SK-N-SH (cell line): ENCODE measurements around the gene TUBA8.

Experiments used
- CTCF ChIP-seq: fragments of 200-600 bp; sonication (generic); IDR thresholded peaks from 2 replicates; pipeline ENCODE4 v1.6.1; 2017; ENCODE audit warnings: antibody characterized with exemption, mild to moderate bottlenecking, moderate library complexity
- EP300 ChIP-seq, 2 experiments: IDR thresholded peaks; 2 replicates each; pipeline versions ENCODE4 v1.4.0 to v1.6.1; 2012; ENCODE audit warnings: borderline replicate concordance in 1 of 2, low read depth in 1 of 2, low read length in 1 of 2
- POLR2AphosphoS5 ChIP-seq: IDR thresholded peaks from 2 replicates; pipeline ENCODE4 v1.6.1; 2012; ENCODE audit warnings: low read depth, low read length
- RAD21 ChIP-seq: IDR thresholded peaks from 2 replicates; pipeline ENCODE4 v1.6.1; 2012; ENCODE audit warnings: mild to moderate bottlenecking, low read length
- TEAD4 ChIP-seq: IDR thresholded peaks from 2 replicates; pipeline ENCODE4 v1.4.0; 2012; ENCODE audit warnings: mild to moderate bottlenecking, borderline replicate concordance; ENCODE audit not compliant: insufficient read depth
- TF ChIP-seq, protein P1 (sequence below): IDR thresholded peaks from 2 replicates; pipeline ENCODE4; 2012
- TF ChIP-seq, protein P2 (sequence below): IDR thresholded peaks from 2 replicates; pipeline ENCODE4 v1.6.1; 2012; ENCODE audit warnings: mild to moderate bottlenecking, low read depth, low read length, moderate library complexity

DNA sequence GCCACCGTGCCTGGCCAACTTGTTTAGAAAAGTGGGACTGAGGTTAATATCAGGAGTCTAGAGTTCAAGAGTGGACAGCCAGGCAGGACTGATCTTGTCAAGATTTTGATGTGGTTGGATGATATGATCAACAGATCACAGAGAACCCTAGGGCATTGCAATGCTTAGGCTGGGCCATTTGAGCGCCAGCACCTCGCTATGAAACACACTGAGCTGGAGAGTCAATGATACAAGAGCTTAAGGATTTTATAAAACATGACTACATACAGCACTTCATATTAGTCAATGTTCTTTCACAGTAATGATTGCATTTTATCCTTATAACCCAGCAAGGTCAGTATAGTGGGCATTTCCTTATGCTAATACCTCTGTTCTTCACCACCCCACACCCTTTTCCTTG, 48.2 kb upstream of the TUBA8 start:
- TF ChIP-seq RAD21, result no peak
- TF ChIP-seq CTCF, result no peak
- no peak for TF ChIP-seq TEAD4
- TF ChIP-seq EP300 (IDR thresholded peaks at IDR 0.05; ENCODE audit: borderline replicate concordance in 1 of 2, low read depth in 1 of 2, low read length in 1 of 2), result no peak
- TF ChIP-seq, protein P1, sequence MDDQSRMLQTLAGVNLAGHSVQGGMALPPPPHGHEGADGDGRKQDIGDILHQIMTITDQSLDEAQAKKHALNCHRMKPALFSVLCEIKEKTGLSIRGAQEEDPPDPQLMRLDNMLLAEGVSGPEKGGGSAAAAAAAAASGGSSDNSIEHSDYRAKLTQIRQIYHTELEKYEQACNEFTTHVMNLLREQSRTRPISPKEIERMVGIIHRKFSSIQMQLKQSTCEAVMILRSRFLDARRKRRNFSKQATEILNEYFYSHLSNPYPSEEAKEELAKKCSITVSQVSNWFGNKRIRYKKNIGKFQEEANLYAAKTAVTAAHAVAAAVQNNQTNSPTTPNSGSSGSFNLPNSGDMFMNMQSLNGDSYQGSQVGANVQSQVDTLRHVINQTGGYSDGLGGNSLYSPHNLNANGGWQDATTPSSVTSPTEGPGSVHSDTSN, result no peak
- TF ChIP-seq, protein P2, sequence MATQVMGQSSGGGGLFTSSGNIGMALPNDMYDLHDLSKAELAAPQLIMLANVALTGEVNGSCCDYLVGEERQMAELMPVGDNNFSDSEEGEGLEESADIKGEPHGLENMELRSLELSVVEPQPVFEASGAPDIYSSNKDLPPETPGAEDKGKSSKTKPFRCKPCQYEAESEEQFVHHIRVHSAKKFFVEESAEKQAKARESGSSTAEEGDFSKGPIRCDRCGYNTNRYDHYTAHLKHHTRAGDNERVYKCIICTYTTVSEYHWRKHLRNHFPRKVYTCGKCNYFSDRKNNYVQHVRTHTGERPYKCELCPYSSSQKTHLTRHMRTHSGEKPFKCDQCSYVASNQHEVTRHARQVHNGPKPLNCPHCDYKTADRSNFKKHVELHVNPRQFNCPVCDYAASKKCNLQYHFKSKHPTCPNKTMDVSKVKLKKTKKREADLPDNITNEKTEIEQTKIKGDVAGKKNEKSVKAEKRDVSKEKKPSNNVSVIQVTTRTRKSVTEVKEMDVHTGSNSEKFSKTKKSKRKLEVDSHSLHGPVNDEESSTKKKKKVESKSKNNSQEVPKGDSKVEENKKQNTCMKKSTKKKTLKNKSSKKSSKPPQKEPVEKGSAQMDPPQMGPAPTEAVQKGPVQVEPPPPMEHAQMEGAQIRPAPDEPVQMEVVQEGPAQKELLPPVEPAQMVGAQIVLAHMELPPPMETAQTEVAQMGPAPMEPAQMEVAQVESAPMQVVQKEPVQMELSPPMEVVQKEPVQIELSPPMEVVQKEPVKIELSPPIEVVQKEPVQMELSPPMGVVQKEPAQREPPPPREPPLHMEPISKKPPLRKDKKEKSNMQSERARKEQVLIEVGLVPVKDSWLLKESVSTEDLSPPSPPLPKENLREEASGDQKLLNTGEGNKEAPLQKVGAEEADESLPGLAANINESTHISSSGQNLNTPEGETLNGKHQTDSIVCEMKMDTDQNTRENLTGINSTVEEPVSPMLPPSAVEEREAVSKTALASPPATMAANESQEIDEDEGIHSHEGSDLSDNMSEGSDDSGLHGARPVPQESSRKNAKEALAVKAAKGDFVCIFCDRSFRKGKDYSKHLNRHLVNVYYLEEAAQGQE, result no peak
- TF ChIP-seq POLR2AphosphoS5, result no peak
